22Rv1 (cell line): ENCODE measurements around the gene BCL10.

Source experiments
- ZFX ChIP-seq: fragments of 450-650 bp; IDR thresholded peaks from 2 replicates; pipeline ENCODE4 v1.6.1; 2017; ENCODE audit warnings: antibody characterized with exemption, borderline replicate concordance
- TF ChIP-seq, protein P1 (sequence below): fragments of 450-650 bp; IDR thresholded peaks from 2 replicates; pipeline ENCODE4 v1.5.1; 2017; ENCODE audit warnings: mild to moderate bottlenecking

DNA sequence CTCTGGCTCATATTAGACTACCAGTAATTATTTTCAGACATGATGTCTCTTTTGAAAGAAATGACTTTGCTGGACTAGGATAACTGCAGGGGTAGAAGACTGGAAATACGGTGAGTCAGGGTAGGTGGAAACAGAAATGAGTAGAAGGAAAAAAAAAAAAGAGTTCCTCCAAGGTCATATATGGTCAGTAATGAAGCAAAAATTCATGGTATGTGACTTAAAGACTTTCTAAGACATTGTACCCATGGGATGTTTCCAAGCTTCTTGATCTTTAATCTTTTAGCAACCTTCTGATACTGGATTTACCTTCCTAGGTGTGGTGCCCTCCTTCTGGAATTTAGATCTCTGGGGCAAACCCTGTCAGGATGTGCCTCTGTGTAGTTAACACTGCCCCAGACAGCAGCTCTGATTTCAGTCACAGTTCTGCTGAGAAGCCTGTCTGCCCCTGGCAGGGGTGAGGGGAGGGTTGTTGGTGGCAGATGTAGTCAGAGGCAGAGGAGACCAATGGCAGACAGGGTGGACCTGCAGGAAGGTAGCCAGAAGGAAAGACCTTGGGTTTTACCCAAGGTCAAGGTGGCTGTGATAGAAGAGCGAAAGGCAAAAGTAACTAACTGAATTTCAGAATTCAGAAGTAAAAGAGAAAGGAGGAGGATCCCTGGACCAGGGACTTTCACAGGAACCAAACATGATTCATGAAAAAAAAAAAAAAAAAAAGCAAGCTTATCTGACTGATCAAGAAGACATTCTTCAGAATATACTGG, 44.1 kb upstream of the BCL10 start:
- TF ChIP-seq, protein P1, sequence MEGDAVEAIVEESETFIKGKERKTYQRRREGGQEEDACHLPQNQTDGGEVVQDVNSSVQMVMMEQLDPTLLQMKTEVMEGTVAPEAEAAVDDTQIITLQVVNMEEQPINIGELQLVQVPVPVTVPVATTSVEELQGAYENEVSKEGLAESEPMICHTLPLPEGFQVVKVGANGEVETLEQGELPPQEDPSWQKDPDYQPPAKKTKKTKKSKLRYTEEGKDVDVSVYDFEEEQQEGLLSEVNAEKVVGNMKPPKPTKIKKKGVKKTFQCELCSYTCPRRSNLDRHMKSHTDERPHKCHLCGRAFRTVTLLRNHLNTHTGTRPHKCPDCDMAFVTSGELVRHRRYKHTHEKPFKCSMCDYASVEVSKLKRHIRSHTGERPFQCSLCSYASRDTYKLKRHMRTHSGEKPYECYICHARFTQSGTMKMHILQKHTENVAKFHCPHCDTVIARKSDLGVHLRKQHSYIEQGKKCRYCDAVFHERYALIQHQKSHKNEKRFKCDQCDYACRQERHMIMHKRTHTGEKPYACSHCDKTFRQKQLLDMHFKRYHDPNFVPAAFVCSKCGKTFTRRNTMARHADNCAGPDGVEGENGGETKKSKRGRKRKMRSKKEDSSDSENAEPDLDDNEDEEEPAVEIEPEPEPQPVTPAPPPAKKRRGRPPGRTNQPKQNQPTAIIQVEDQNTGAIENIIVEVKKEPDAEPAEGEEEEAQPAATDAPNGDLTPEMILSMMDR = no peak
- no peak for TF ChIP-seq ZFX
